Measurements from ENCODE around the gene GNAT1.

GNAT1 gene

GRCh38 chr3:50154476-50154839 is 37.0 kb upstream of the GNAT1 start:
- no peak overlapping the region for H3K9ac ChIP-seq (ENCODE audit: low read length)

DNA sequence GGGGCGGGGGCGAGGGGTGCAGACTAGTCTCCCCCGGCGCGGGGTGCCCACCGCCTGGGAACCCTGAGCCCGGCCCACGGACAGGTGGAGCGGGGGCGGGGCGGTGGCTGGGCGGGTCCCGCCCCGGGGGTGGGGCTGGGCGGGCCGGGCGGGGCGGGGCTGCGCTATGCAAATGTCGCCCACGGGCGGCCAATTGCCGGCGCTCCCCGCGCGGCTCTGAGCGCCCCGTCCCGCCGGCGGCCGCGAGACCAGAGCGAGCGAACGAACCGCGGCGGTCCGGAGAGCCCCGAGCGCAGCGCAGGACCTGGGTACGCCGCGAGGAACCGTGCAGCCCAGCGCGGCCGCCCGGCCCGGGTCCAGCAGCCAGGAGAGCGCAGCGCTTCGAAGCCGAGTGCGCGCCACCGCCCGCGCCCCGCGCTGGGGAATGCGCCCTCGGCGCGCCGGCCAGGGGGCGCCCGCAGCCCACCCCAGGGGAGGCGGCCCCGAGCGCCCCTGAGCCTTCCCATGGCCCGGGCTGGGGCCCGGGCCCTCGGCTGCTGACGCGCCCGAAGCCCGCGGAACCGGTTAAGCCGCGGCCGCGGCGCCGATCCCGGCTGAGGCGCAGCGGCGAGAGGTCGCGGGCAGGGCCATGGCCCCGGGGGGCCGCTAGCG is 36.4 kb upstream of the GNAT1 start, which contains the start of gene SEMA3F:
SEMA3F (plus strand) TSS at position 485 of the 651 bp plus-strand sequence. CDS start 4,299 bp downstream, outside the sequence.
- Histone ChIP-seq H3K4me2 (ENCODE audit: low read depth, low read length, poor library complexity, severe bottlenecking) (peak within 1 kb of the TSS; percentile 55), H3K27me3 (ENCODE audit: low read length) (no peaks in the 10 kb centered on the region)

More at GRCh38 chr3:50154476-50154839, 37.0 kb upstream of the GNAT1 start:
- H3K4me3 ChIP-seq (ENCODE audit: insufficient read depth, low read length, poor library complexity, severe bottlenecking), result peak overlapping the region; percentile 34
- H3F3A ChIP-seq (ENCODE audit: insufficient read depth), result no peaks in the 10 kb centered on the region
- H3K27me3 ChIP-seq (ENCODE audit: low read length), result no peaks in the 10 kb centered on the region
- no peaks in the 10 kb centered on the region for H3K79me2 ChIP-seq (ENCODE audit: insufficient read depth, low read length)
- H3K9me3 ChIP-seq (ENCODE audit: insufficient read depth, low read length), result no peaks in the 10 kb centered on the region
- no peak overlapping the region for H2AFZ ChIP-seq (ENCODE audit: low read depth, low read length, severe bottlenecking)
- no peak overlapping the region for H3K27ac ChIP-seq (ENCODE audit: low read depth, low read length)
- peak overlapping the region; percentile 55 for H3K4me2 ChIP-seq (ENCODE audit: low read depth, low read length, poor library complexity, severe bottlenecking)
- no peaks in the 10 kb centered on the region for H3K36me3 ChIP-seq (ENCODE audit: low read length)
- H3K9me2 ChIP-seq (replicated peaks; ENCODE audit: insufficient read depth, low read length), result no peaks in the 10 kb centered on the region
- H4K20me1 ChIP-seq (ENCODE audit: low read depth, low read length), result no peaks in the 10 kb centered on the region
- TF ChIP-seq CTCF (IDR thresholded peaks at IDR 0.05; ENCODE audit: insufficient read depth, low read length, poor library complexity, severe bottlenecking) (no peak), EZH2phosphoT487 (conservative IDR thresholded peaks at IDR 0.05; ENCODE audit: low read length) (no peak)

DNA sequence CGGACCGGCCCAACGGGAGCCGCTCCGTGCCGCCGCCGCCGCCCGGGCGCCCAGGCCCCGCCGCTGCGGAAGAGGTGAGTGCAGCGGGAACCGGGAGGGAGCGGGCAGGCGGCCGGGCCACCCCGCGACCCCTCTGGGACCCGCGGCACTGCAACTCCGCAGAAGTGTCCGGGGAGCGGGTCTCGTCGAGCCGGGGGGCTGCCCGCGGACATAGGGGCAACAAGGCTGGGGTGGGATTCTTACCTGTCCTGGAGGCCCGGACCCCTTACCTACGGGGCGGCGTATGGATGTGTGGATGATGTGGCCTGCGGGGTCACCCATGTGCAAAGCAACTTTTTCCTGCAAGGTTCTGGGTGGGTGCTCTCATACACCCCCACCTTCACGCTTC is 35.9 kb upstream of the GNAT1 start:
- Histone ChIP-seq H3K9ac (ENCODE audit: low read length) (no peak overlapping the region), H3K4me3 (ENCODE audit: insufficient read depth, low read length, poor library complexity, severe bottlenecking) (no peak overlapping the region)

More for the DNA sequence above, 36.4 kb upstream of the GNAT1 start, which contains the start of gene SEMA3F:
- TF ChIP-seq CTCF (IDR thresholded peaks at IDR 0.05; ENCODE audit: insufficient read depth, low read length, poor library complexity, severe bottlenecking), result no peak
- no peak for TF ChIP-seq EZH2phosphoT487 (conservative IDR thresholded peaks at IDR 0.05; ENCODE audit: low read length)
- Histone ChIP-seq H3K9me2 (replicated peaks; ENCODE audit: insufficient read depth, low read length) (no peaks in the 10 kb centered on the region), H3K79me2 (ENCODE audit: insufficient read depth, low read length) (no peaks in the 10 kb centered on the region), H3K9me3 (ENCODE audit: insufficient read depth, low read length) (no peaks in the 10 kb centered on the region), H3K27ac (ENCODE audit: low read depth, low read length) (no peak within 1 kb of the TSS), H3F3A (ENCODE audit: insufficient read depth) (no peaks in the 10 kb centered on the region), H3K9ac (ENCODE audit: low read length) (no peak within 1 kb of the TSS), H2AFZ (ENCODE audit: low read depth, low read length, severe bottlenecking) (no peak within 1 kb of the TSS), H3K36me3 (ENCODE audit: low read length) (no peaks in the 10 kb centered on the region), H3K4me3 (ENCODE audit: insufficient read depth, low read length, poor library complexity, severe bottlenecking) (peak within 1 kb of the TSS; percentile 51), H4K20me1 (ENCODE audit: low read depth, low read length) (no peaks in the 10 kb centered on the region)

More for the DNA sequence above, 35.9 kb upstream of the GNAT1 start:
- H3K36me3 ChIP-seq (ENCODE audit: low read length), result no peaks in the 10 kb centered on the region
- no peaks in the 10 kb centered on the region for H3K9me3 ChIP-seq (ENCODE audit: insufficient read depth, low read length)
- H3K27ac ChIP-seq (ENCODE audit: low read depth, low read length), result no peak overlapping the region
- no peaks in the 10 kb centered on the region for H3K27me3 ChIP-seq (ENCODE audit: low read length)
- no peaks in the 10 kb centered on the region for H3F3A ChIP-seq (ENCODE audit: insufficient read depth)
- H3K4me2 ChIP-seq (ENCODE audit: low read depth, low read length, poor library complexity, severe bottlenecking), result peak overlapping the region; percentile 45
- H2AFZ ChIP-seq (ENCODE audit: low read depth, low read length, severe bottlenecking), result no peak overlapping the region
- H3K79me2 ChIP-seq (ENCODE audit: insufficient read depth, low read length), result no peaks in the 10 kb centered on the region
- no peak for TF ChIP-seq CTCF (IDR thresholded peaks at IDR 0.05; ENCODE audit: insufficient read depth, low read length, poor library complexity, severe bottlenecking)
- no peak for TF ChIP-seq EZH2phosphoT487 (conservative IDR thresholded peaks at IDR 0.05; ENCODE audit: low read length)
- no peaks in the 10 kb centered on the region for H4K20me1 ChIP-seq (ENCODE audit: low read depth, low read length)
- H3K9me2 ChIP-seq (replicated peaks; ENCODE audit: insufficient read depth, low read length), result no peaks in the 10 kb centered on the region

Data from SU-DHL-6 (cell line).